Measurements from ENCODE around the gene NXNL2. TPM values are rescaled to one million over a fixed set of nuclear protein-coding genes. Genes with fewer than 3 reads are reported as not detected.

NXNL2 gene
- total and polyA plus RNA-seq, 10 of the 15 experiments (the other 5 are each of a cell fraction or from before 2014, with no cell fraction given), result not detected

- no peaks in the 10 kb centered on the region for H3K79me2 ChIP-seq (ENCODE audit: control insufficient read depth, insufficient read depth, low read length)
- intact Hi-C loops (cut with micrococcal nuclease; ENCODE audit: unreplicated experiment), result no loop called here
- no peak overlapping the region for H2AFZ ChIP-seq (ENCODE audit: control insufficient read depth, low read depth, low read length)
- RAD21 ChIA-PET (ENCODE audit: unreplicated experiment), result no interaction called here
- no peak overlapping the region for H3K9ac ChIP-seq (ENCODE audit: control insufficient read depth, insufficient read depth, low read length)
- TF ChIP-seq RELA (IDR thresholded peaks at IDR 0.05; ENCODE audit: borderline replicate concordance, partially characterized antibody), result no peak
- no peak for TF ChIP-seq STAT1 (conservative IDR thresholded peaks at IDR 0.05)
- TF ChIP-seq ZNF24 (IDR thresholded peaks at IDR 0.05), result no peak
- TF ChIP-seq CBX3 (IDR thresholded peaks at IDR 0.05; ENCODE audit: borderline replicate concordance, low read depth), result no peak
- TF ChIP-seq TAF1 (IDR thresholded peaks at IDR 0.05; ENCODE audit: borderline replicate concordance, low read depth, low read length), result no peak
- TF ChIP-seq HSF1 (IDR thresholded peaks at IDR 0.05; ENCODE audit: low read depth, low read length), result no peak
- no peak for TF ChIP-seq HCFC1 (IDR thresholded peaks at IDR 0.05; ENCODE audit: low read length)
- TF ChIP-seq NFYB (IDR thresholded peaks at IDR 0.05; ENCODE audit: insufficient read depth, low read depth, low read length), result no peak
- TF ChIP-seq PML (IDR thresholded peaks at IDR 0.05; ENCODE audit: low read length), result no peak
- no peak for TF ChIP-seq KAT2A (conservative IDR thresholded peaks at IDR 0.05; ENCODE audit: control insufficient read depth, low read depth, low read length)
- TF ChIP-seq CTCF (IDR thresholded peaks at IDR 0.05 in 2 of 3, conservative IDR thresholded peaks at IDR 0.05 in 1 of 3; ENCODE audit: control insufficient read depth in 2 of 3, extremely low read depth in 1 of 3, insufficient read depth in 1 of 3, low read depth in 3 of 3, low read length in 3 of 3), result no peak
- TF ChIP-seq MAX (IDR thresholded peaks at IDR 0.05; ENCODE audit: low read depth, low read length), result no peak
- CTCF ChIA-PET, result no interaction called here
- H3K9me3 ChIP-seq (replicated peaks; ENCODE audit: control insufficient read depth, insufficient read depth, low read length), result no peaks in the 10 kb centered on the region
- SMC1A ChIA-PET (ENCODE audit: uncharacterized antibody, unreplicated experiment), result no interaction called here
- no peaks in the 10 kb centered on the region for H4K20me1 ChIP-seq (ENCODE audit: control insufficient read depth, insufficient read depth)
- in situ Hi-C loops (cut with MboI), result no loop called here
- DNase-seq (ENCODE audit: low read depth, low spot score) (no peak), FAIRE-seq (no peak), ATAC-seq (no peak)
- H3K4me1 ChIP-seq (ENCODE audit: control insufficient read depth, insufficient read depth, low read length), result no peaks in the 10 kb centered on the region
- BruUV-seq (replicated peaks), result no TSS peak
- 11% methylated on average over 7 of the region's 7 CpGs for WGBS (ENCODE audit: insufficient coverage, insufficient replicate concordance, low lambda C conversion rate, missing lambda C conversion rate)
- H3K27me3 ChIP-seq (replicated peaks in 1 of 2; ENCODE audit: control insufficient read depth in 2 of 2, insufficient read depth in 2 of 2, low read length in 1 of 2), result no peaks in the 10 kb centered on the region
- no peaks in the 10 kb centered on the region for H3K36me3 ChIP-seq (ENCODE audit: control insufficient read depth in 2 of 2, insufficient read depth in 2 of 2, low read length in 1 of 2)
- POLR2A ChIA-PET, result no interaction called here
- no peak overlapping the region for H3K27ac ChIP-seq (ENCODE audit: control insufficient read depth, insufficient read depth)
- H3K4me2 ChIP-seq (ENCODE audit: control insufficient read depth, insufficient read depth), result no peak overlapping the region
- no peak overlapping the region for H3K4me3 ChIP-seq
These were observed 24.7 kb downstream of the NXNL2 start for GRCh38 chr9:88559661-88560060.
